ENCODE data around the gene SLC45A3. TPM values are rescaled to one million over a fixed set of nuclear protein-coding genes. Genes with fewer than 3 reads are reported as not detected.
A peak's percentile ranks its signal among the peaks of the same experiment; 100 is the strongest.

Gene SLC45A3
- total and polyA plus RNA-seq, 2 of the 4 experiments (the other 2 are of a cell fraction): 1.4 to 2.5 TPM

DNA sequence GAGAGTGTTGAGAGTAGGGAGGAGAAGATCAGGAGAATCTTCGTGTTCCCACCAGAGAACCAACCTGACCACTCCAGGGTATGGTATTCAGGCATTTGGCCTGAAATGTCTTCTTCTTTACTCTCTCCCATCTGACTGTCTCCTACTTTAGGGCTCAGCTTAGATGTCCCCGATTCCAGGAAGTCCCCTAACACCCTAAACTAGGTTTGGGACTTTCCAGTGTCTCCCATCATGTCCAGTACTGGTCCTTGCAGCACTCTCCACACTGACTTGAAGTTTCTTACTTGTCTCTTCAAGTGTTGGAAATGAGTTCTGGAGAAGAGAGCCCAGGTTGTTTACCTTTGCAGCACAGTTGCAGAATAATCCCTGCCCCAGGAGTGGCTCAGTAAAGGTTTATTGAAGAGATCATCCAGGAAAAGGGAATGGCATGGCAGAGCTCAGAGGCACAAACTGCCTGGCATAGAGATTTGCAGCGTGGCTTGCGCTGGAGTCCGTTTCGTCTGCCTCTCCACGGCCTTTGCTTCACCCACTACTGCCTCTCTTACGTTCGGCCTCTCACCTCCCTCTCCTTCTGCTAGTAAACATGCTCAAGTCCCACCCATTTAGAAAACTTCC lies 42.3 kb downstream of the SLC45A3 start:
- no peak for ATAC-seq (ENCODE audit: low read depth)
- ChIA-PET POLR2A (ENCODE audit: unreplicated experiment) (interaction anchor here (0.6 kb wide), 1 partner anchor 113 kb away, joined by 5 read pairs; no protein-coding TSS in a partner anchor), CTCF (interaction anchor here (1.6 to 3.0 kb wide), 2 partner anchors 37 to 46 kb away, joined by 3 to 16 read pairs; no protein-coding TSS in a partner anchor)
- H2AK9ac ChIP-seq (replicated peaks; ENCODE audit: low read depth, low read length, poor library complexity): no peak overlapping the region
- H3K36me3 ChIP-seq (ENCODE audit: control insufficient read depth, insufficient read depth, low read length): no peaks in the 10 kb centered on the region
- dilution Hi-C loops (cut with HindIII; ENCODE audit: low sequenced_read_pairs, unreplicated experiment): no loop called here
- no peaks in the 10 kb centered on the region for H3K79me1 ChIP-seq (ENCODE audit: low read depth in 1 of 2, low read length in 2 of 2)
- no peak overlapping the region for H2AFZ ChIP-seq (replicated peaks; ENCODE audit: low read length, poor library complexity)
- no peak overlapping the region for H2BK120ac ChIP-seq (ENCODE audit: low read depth, low read length)
- no peak overlapping the region for H2BK5ac ChIP-seq (ENCODE audit: low read depth, low read length, poor library complexity, severe bottlenecking)
- no peak overlapping the region for H4K5ac ChIP-seq (ENCODE audit: low read depth, low read length)
- no peaks in the 10 kb centered on the region for H3K9me1 ChIP-seq (ENCODE audit: insufficient read depth, low read length)
- H3K27ac ChIP-seq (ENCODE audit: insufficient read depth, low read length): no peak overlapping the region
- no peak overlapping the region for H3K4me2 ChIP-seq (ENCODE audit: low read depth, low read length)
- in situ Hi-C loops (cut with MboI; ENCODE audit: low sequenced_read_pairs): no loop called here
- intact Hi-C loops (cut with micrococcal nuclease): no loop called here
- no peak overlapping the region for H2AK5ac ChIP-seq (ENCODE audit: low read depth, low read length)
- no peaks in the 10 kb centered on the region for H3K27me3 ChIP-seq (ENCODE audit: control insufficient read depth, insufficient read depth, low read length)
- H3K9ac ChIP-seq (ENCODE audit: low read depth, low read length): no peak overlapping the region
- no peaks in the 10 kb centered on the region for H4K20me1 ChIP-seq (ENCODE audit: insufficient read depth, low read length)
- DNase-seq: no peak
- no peak overlapping the region; the same call in 1 of the 2 replicates for H3K23ac ChIP-seq (ENCODE audit: low read depth, low read length)
- no peak for TF ChIP-seq MXI1 (IDR thresholded peaks at IDR 0.05; ENCODE audit: borderline replicate concordance, low read depth, low read length)
- TF ChIP-seq, protein P1, sequence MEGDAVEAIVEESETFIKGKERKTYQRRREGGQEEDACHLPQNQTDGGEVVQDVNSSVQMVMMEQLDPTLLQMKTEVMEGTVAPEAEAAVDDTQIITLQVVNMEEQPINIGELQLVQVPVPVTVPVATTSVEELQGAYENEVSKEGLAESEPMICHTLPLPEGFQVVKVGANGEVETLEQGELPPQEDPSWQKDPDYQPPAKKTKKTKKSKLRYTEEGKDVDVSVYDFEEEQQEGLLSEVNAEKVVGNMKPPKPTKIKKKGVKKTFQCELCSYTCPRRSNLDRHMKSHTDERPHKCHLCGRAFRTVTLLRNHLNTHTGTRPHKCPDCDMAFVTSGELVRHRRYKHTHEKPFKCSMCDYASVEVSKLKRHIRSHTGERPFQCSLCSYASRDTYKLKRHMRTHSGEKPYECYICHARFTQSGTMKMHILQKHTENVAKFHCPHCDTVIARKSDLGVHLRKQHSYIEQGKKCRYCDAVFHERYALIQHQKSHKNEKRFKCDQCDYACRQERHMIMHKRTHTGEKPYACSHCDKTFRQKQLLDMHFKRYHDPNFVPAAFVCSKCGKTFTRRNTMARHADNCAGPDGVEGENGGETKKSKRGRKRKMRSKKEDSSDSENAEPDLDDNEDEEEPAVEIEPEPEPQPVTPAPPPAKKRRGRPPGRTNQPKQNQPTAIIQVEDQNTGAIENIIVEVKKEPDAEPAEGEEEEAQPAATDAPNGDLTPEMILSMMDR (conservative IDR thresholded peaks at IDR 0.05; ENCODE audit: low read depth, low read length): no peak
- no peak for TF ChIP-seq ELK1 (IDR thresholded peaks at IDR 0.05; ENCODE audit: borderline replicate concordance, low read depth, low read length)
- no peak for TF ChIP-seq RAD21 (IDR thresholded peaks at IDR 0.05; ENCODE audit: low read length)
- TF ChIP-seq RCOR1 (IDR thresholded peaks at IDR 0.05; ENCODE audit: insufficient replicate concordance, low read length): no peak
- TF ChIP-seq BHLHE40 (IDR thresholded peaks at IDR 0.05; ENCODE audit: low read depth, low read length): no peak
- TF ChIP-seq MAFK (IDR thresholded peaks at IDR 0.05; ENCODE audit: low read depth, low read length): no peak
- no peak for TF ChIP-seq POLR2A (IDR thresholded peaks at IDR 0.05; ENCODE audit: low read depth, low read length)
- no peak for TF ChIP-seq NFE2L2 (IDR thresholded peaks at IDR 0.05; ENCODE audit: low read depth, low read length)
- TF ChIP-seq SMC3 (IDR thresholded peaks at IDR 0.05; ENCODE audit: low read depth, low read length): no peak
- TF ChIP-seq MAZ (IDR thresholded peaks at IDR 0.05; ENCODE audit: borderline replicate concordance, low read depth, low read length): no peak
- no peak for TF ChIP-seq CEBPB (IDR thresholded peaks at IDR 0.05; ENCODE audit: low read depth, low read length)
- TF ChIP-seq, protein P2, sequence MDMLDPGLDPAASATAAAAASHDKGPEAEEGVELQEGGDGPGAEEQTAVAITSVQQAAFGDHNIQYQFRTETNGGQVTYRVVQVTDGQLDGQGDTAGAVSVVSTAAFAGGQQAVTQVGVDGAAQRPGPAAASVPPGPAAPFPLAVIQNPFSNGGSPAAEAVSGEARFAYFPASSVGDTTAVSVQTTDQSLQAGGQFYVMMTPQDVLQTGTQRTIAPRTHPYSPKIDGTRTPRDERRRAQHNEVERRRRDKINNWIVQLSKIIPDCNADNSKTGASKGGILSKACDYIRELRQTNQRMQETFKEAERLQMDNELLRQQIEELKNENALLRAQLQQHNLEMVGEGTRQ (IDR thresholded peaks at IDR 0.05; ENCODE audit: low read depth, low read length): no peak
- peak overlapping the region; percentile 40; the same call in 1 of the 2 replicates for H4K91ac ChIP-seq (ENCODE audit: insufficient read depth, low read depth, low read length)
- peak overlapping the region; percentile 52 for H2BK20ac ChIP-seq (ENCODE audit: low read depth, low read length)
- no peak overlapping the region; a peak in 1 of 4 replicates for H4K8ac ChIP-seq (ENCODE audit: low read depth in 2 of 2, low read length in 2 of 2)
- no peak overlapping the region for H3K4me3 ChIP-seq (ENCODE audit: insufficient read depth, low read depth, low read length)
- 82% methylated on average over 4 of the region's 9 CpGs; no CpG with 5 or more reads in 1 of the 2 experiments for WGBS, 2 experiments (ENCODE audit: extremely low coverage in 2 of 2, insufficient read length in 1 of 2)
- peaks cover 2% of the 10 kb centered on the region; the same call in 1 of the 2 replicates for H3K4me1 ChIP-seq (ENCODE audit: control insufficient read depth, insufficient read depth, low read length)
- H3K56ac ChIP-seq (ENCODE audit: extremely low read depth, insufficient read depth, low read length): no peak overlapping the region; the same call in 1 of the 2 replicates
- no TSS peak for BruUV-seq (replicated peaks)
- H3K9me3 ChIP-seq (ENCODE audit: control insufficient read depth, insufficient read depth, low read length): no peaks in the 10 kb centered on the region
- H2BK15ac ChIP-seq (ENCODE audit: low read depth, low read length): no peak overlapping the region
- H3K4ac ChIP-seq (ENCODE audit: low read depth, low read length): no peak overlapping the region
- H3K14ac ChIP-seq (replicated peaks; ENCODE audit: low read depth, low read length): no peak overlapping the region
- H3K18ac ChIP-seq (ENCODE audit: low read depth, low read length): no peak overlapping the region

All from IMR-90 (cell line).